K562 (cell line): ENCODE results near the gene KCNJ5. TPM values are rescaled to one million over a fixed set of nuclear protein-coding genes. Genes with fewer than 3 reads are reported as not detected.

Experiments
- ATAC-seq: fragments of 200-7000 bp; cut with Tn5 transposase; 3 replicates; pipeline ENCODE4 v1.9.1; 2020; ENCODE audit warnings: moderate library complexity
- BruUV-seq: library from RNA; stranded (reverse); fragments of 400-500 nt; replicated peaks from 2 replicates; lab custom pipeline; 2021; lab: Mats Ljungman, UMichigan
- CTCF ChIA-PET: fragments of 300-600 bp; formaldehyde crosslinking; extraction: SDS; loops from one replicate; lab custom pipeline; 2021; ENCODE audit warnings: low intra/inter-chr PET ratio; lab: Yijun Ruan, JAX
- POLR2A ChIA-PET: fragments of 300-600, 350-650 bp; sonication (Branson Sonifier 250); formaldehyde crosslinking; extraction: SDS; loops from one replicate; lab custom pipeline; 2021; ENCODE audit warnings: antibody characterized with exemption, inconsistent platforms; lab: Yijun Ruan, JAX
- DNase-seq, 4 experiments: peaks; one replicate each; pipeline versions ENCODE4 v3.0.0 to v3.0.0-alpha.2; 2011 to 2018; ENCODE audit warnings: low spot score in 3 of 4, mixed read lengths in 3 of 4; ENCODE audit errors: extremely low read depth in 1 of 4
- FAIRE-seq: peaks from 2 replicates; lab custom pipeline; 2011; peaks lifted over from hg19 to GRCh38; lab: Jason Lieb, UNC
- H2AFZ ChIP-seq: 2 replicates; pipeline ENCODE4 v1.6.0; 2011; ENCODE audit warnings: low read depth, low read length, control low read depth, inconsistent platforms
- H3K27ac ChIP-seq: fragments of 200-600 bp; 3 replicates; pipeline ENCODE4 v1.8.0; 2011; ENCODE audit warnings: low read depth, mild to moderate bottlenecking, control low read depth, inconsistent platforms, low read length, moderate library complexity, mixed read lengths; ENCODE audit errors: extremely low read depth
- H3K27me3 ChIP-seq, 2 experiments: fragments of 300-600 bp in 1 of 2; 2 replicates in 1 of 2; 3 replicates in 1 of 2; pipeline versions ENCODE4 v1.6.0 to v1.8.0; 2011; ENCODE audit warnings: inconsistent platforms in 2 of 2, low read length in 2 of 2, mild to moderate bottlenecking in 1 of 2, mixed read lengths in 1 of 2, moderate library complexity in 1 of 2; ENCODE audit not compliant: control insufficient read depth in 2 of 2, insufficient read depth in 2 of 2
- H3K36me3 ChIP-seq: fragments of 300-600 bp; 3 replicates; pipeline ENCODE4 v1.8.0; 2011; ENCODE audit warnings: mild to moderate bottlenecking, low read length, inconsistent platforms; ENCODE audit not compliant: control insufficient read depth, insufficient read depth
- H3K4me1 ChIP-seq, 2 experiments: fragments of 200-600 bp in 1 of 2; replicated peaks in 1 of 2; 2 replicates in 1 of 2; 3 replicates in 1 of 2; pipeline versions ENCODE4 v1.5.1 to v1.8.0; 2011; ENCODE audit warnings: inconsistent platforms in 2 of 2, low read length in 2 of 2, mild to moderate bottlenecking in 1 of 2, mixed read lengths in 1 of 2, moderate library complexity in 1 of 2; ENCODE audit not compliant: control insufficient read depth in 2 of 2, insufficient read depth in 2 of 2
- H3K4me2 ChIP-seq: 2 replicates; pipeline ENCODE4 v1.6.1; 2011; ENCODE audit warnings: low read length, control low read depth, inconsistent platforms, mixed read lengths; ENCODE audit not compliant: insufficient read depth
- H3K4me3 ChIP-seq: fragments of 200-600 bp; sonication (generic), shearing (Covaris generic); 2 replicates; pipeline ENCODE4 v1.5.1; 2016; ENCODE audit warnings: control low read depth, inconsistent platforms
- H3K79me2 ChIP-seq: fragments of 200-600 bp; 3 replicates; pipeline ENCODE4 v1.8.0; 2011; ENCODE audit warnings: low read length, inconsistent platforms; ENCODE audit not compliant: control insufficient read depth, insufficient read depth
- H3K9ac ChIP-seq, 2 experiments: 2 replicates each; pipeline versions ENCODE4 v1.6.0 to v1.6.1; 2011; ENCODE audit warnings: low read depth in 2 of 2, low read length in 2 of 2, control low read depth in 1 of 2, inconsistent platforms in 1 of 2, mild to moderate bottlenecking in 1 of 2, mixed read lengths in 1 of 2; ENCODE audit not compliant: insufficient read depth in 1 of 2
- H3K9me1 ChIP-seq: one replicate; pipeline ENCODE4 v1.6.0; 2011; ENCODE audit warnings: inconsistent platforms, mild to moderate bottlenecking, low read length, moderate library complexity; ENCODE audit not compliant: control insufficient read depth, insufficient read depth
- H3K9me3 ChIP-seq: replicated peaks from 2 replicates; pipeline ENCODE4 v1.5.1; 2011; ENCODE audit warnings: low read depth, low read length, inconsistent platforms; ENCODE audit not compliant: control insufficient read depth, insufficient read depth
- H4K20me1 ChIP-seq: replicated peaks from 2 replicates; pipeline ENCODE4 v1.6.1; 2011; ENCODE audit warnings: low read length, inconsistent platforms, mixed read lengths; ENCODE audit not compliant: control insufficient read depth, insufficient read depth
- AFF1 ChIP-seq, 2 experiments: fragments of 450-650 bp; IDR thresholded peaks; 2 replicates each; pipeline ENCODE4 v1.6.1; 2018; ENCODE audit warnings: mild to moderate bottlenecking in 2 of 2, low read depth in 1 of 2; ENCODE audit not compliant: partially characterized antibody in 2 of 2
- CBX8 ChIP-seq: fragments of 200-600 bp; sonication (generic); IDR thresholded peaks from 2 replicates; pipeline ENCODE4 v1.6.1; 2012; ENCODE audit warnings: borderline replicate concordance, mixed run types, low read depth, mild to moderate bottlenecking, moderate library complexity, mixed read lengths, low read length, control low read depth, inconsistent platforms; ENCODE audit not compliant: poor library complexity, severe bottlenecking; ENCODE audit errors: extremely low read depth
- EZH2 ChIP-seq: IDR thresholded peaks from 2 replicates; pipeline ENCODE4 v1.6.1; 2012; ENCODE audit warnings: low read depth, mild to moderate bottlenecking, inconsistent platforms, low read length, borderline replicate concordance
- HMG20A ChIP-seq: fragments of 450-650 bp; formaldehyde crosslinking; conservative IDR thresholded peaks from 2 replicates; pipeline ENCODE4 v1.4.0; 2020; ENCODE audit warnings: mild to moderate bottlenecking, mixed read lengths
- NCOA1 ChIP-seq: fragments of 450-650 bp; IDR thresholded peaks from 2 replicates; pipeline ENCODE4 v1.6.1; 2016; ENCODE audit warnings: low read depth
- NCOR1 ChIP-seq: fragments of 450-650 bp; IDR thresholded peaks from 2 replicates; pipeline ENCODE4 v1.6.1; 2016; ENCODE audit warnings: mild to moderate bottlenecking, moderate library complexity
- PTBP1 ChIP-seq: fragments of 200-400 bp; formaldehyde crosslinking; IDR thresholded peaks from 2 replicates; pipeline ENCODE4 v1.6.1; 2017; ENCODE audit warnings: low read depth, low read length
- THRAP3 ChIP-seq: fragments of 450-650 bp; IDR thresholded peaks from 2 replicates; pipeline ENCODE4 v1.6.1; 2016; ENCODE audit warnings: mild to moderate bottlenecking, inconsistent platforms, borderline replicate concordance
- ZNF253 ChIP-seq: fragments of 250-450 bp; sonication (Bioruptor Pico); conservative IDR thresholded peaks from 2 replicates; pipeline ENCODE4 v1.6.1; 2021; ENCODE audit warnings: mild to moderate bottlenecking
- whole genome bisulfite sequencing: fragments of 100-300 bp; shearing (Covaris generic); methylation state at CpG from one replicate; pipeline ENCODE4 v1.1.6; 2016; ENCODE audit warnings: low coverage, mixed read lengths; ENCODE audit not compliant: insufficient coverage; ENCODE audit errors: missing lambda C conversion rate; 5-methylcytosine and 5-hydroxymethylcytosine counted together
- in situ Hi-C: fragments of 300-500 bp; cut with MboI; formaldehyde crosslinking; loops from 4 replicates; pipeline ENCODE4 v1.15.0; 2018; ENCODE audit warnings: inconsistent platforms, mixed read lengths
- intact Hi-C: fragments of 100-400 bp; cut with micrococcal nuclease; formaldehyde crosslinking; loops from 2 replicates; pipeline ENCODE4 v1.14.2; 2022
- polyA plus RNA-seq, 8 experiments: library from polyadenylated mRNA; depleted of rRNA in 4 of 8; stranded (reverse) in 5 of 8; unstranded in 3 of 8; fragments of >200 nt; fragmentation: Nextera tagmentation in 2 of 8; fragmentation: Illumina TruSeq in 1 of 8; extraction: Ambion mirVana in 2 of 8; extraction: Trizol in 1 of 8; gene quantifications; 2 replicates each; pipeline versions ENCODE4 v1.2.1 to v1.2.3, GENCODE V29; 2011 to 2014; ENCODE audit warnings: inconsistent platforms in 1 of 8, missing spikeins in 1 of 8
- total RNA-seq, 7 experiments: library from RNA; depleted of rRNA in 6 of 7; stranded (reverse); fragments of >200 nt in 6 of 7; fragmentation: Illumina TruSeq in 2 of 7; extraction: Trizol in 2 of 7; gene quantifications; 2 replicates each; pipeline versions ENCODE4 v1.2.1 to v1.2.3, GENCODE V29; 2011 to 2021; ENCODE audit warnings: low replicate concordance in 1 of 7

Gene KCNJ5
- total and polyA plus RNA-seq, 9 of the 15 experiments (the other 6 are each of a cell fraction or from before 2014, with no cell fraction given), result 0.04 TPM; not detected in 8

GRCh38 chr11:128852327-128853023 is 38.7 kb upstream of the KCNJ5 start:
- in situ Hi-C loops, result no loop called here
- intact Hi-C loops, result no loop called here
- no peaks in the 10 kb centered on the region for H3K4me1 ChIP-seq
- no peaks in the 10 kb centered on the region for H3K9me1 ChIP-seq
- no peak overlapping the region for H3K4me3 ChIP-seq
- FAIRE-seq, result no peak
- H3K9ac ChIP-seq, result no peak overlapping the region
- H2AFZ ChIP-seq, result no peak overlapping the region
- H3K27ac ChIP-seq, result no peak overlapping the region
- no peaks in the 10 kb centered on the region for H3K9me3 ChIP-seq
- H3K36me3 ChIP-seq, result no peaks in the 10 kb centered on the region
- no peaks in the 10 kb centered on the region for H3K79me2 ChIP-seq
- no TSS peak for BruUV-seq
- no peak for DNase-seq
- 0% methylated on average over 13 of the region's 13 CpGs for WGBS
- no peak for TF ChIP-seq EZH2
- no peak for TF ChIP-seq HMG20A (CRISPR knock-in tag)
- TF ChIP-seq NCOR1, result no peak
- no peak for TF ChIP-seq AFF1 (IDR thresholded peaks at IDR 0.05; ENCODE audit: low read depth in 1 of 2, partially characterized antibody in 2 of 2)
- no peak for TF ChIP-seq PTBP1
- TF ChIP-seq THRAP3, result no peak
- no peak for TF ChIP-seq NCOA1
- no peak for TF ChIP-seq ZNF253 (CRISPR knock-in tag)
- TF ChIP-seq CBX8, result no peak
- no peaks in the 10 kb centered on the region for H4K20me1 ChIP-seq
- CTCF ChIA-PET, result no interaction called here
- no peak overlapping the region for H3K4me2 ChIP-seq
- ATAC-seq, result no peak
- no peaks in the 10 kb centered on the region for H3K27me3 ChIP-seq
- POLR2A ChIA-PET, result no interaction called here
